NCI-H526 (cell line): ENCODE results near the gene SMAD6.

ENCODE experiments used
- DNase-seq, 2 experiments: peaks; one replicate each; lab custom pipeline; 2025; lab: John Stamatoyannopoulos, UW

Gene SMAD6

GRCh38 chr15:66721501-66721937 lies 19.5 kb downstream of the SMAD6 start:
- DNase-seq, result no peak

- no peak for DNase-seq
These were observed 19.9 kb downstream of the SMAD6 start for GRCh38 chr15:66721954-66722353.

- no peak for DNase-seq
These were observed 20.9 kb downstream of the SMAD6 start for GRCh38 chr15:66722757-66723540.

- DNase-seq, result no peak
These were observed 22.0 kb downstream of the SMAD6 start for GRCh38 chr15:66723826-66724731.

GRCh38 chr15:66724732-66725463 lies 22.9 kb downstream of the SMAD6 start:
- DNase-seq, result no peak

GRCh38 chr15:66725464-66725785 lies 23.4 kb downstream of the SMAD6 start:
- DNase-seq, result no peak

- DNase-seq, result no peak
These were observed 24.4 kb downstream of the SMAD6 start for GRCh38 chr15:66726386-66726785.

- DNase-seq, result no peak
These were observed 27.4 kb downstream of the SMAD6 start for GRCh38 chr15:66729331-66729951.

- DNase-seq, result no peak
These were observed 28.4 kb downstream of the SMAD6 start for GRCh38 chr15:66730168-66731021.

GRCh38 chr15:66733976-66734375 lies 31.9 kb downstream of the SMAD6 start:
- no peak for DNase-seq

GRCh38 chr15:66734961-66735908 lies 33.2 kb downstream of the SMAD6 start:
- DNase-seq, result no peak

GRCh38 chr15:66735909-66736305 lies 33.9 kb downstream of the SMAD6 start:
- no peak for DNase-seq

- DNase-seq, result no peak
These were observed 35.4 kb downstream of the SMAD6 start for GRCh38 chr15:66737243-66738010.

GRCh38 chr15:66738116-66738515 lies 36.1 kb downstream of the SMAD6 start:
- DNase-seq, result no peak

- no peak for DNase-seq
These were observed 36.6 kb downstream of the SMAD6 start for GRCh38 chr15:66738595-66738994.

- no peak for DNase-seq
These were observed 37.3 kb downstream of the SMAD6 start for GRCh38 chr15:66739287-66739686.

- no peak for DNase-seq
These were observed 38.8 kb downstream of the SMAD6 start for GRCh38 chr15:66740802-66741201.

- DNase-seq, result no peak
These were observed 39.6 kb downstream of the SMAD6 start for GRCh38 chr15:66741646-66742045.

- DNase-seq, result no peak
These were observed 40.2 kb downstream of the SMAD6 start for GRCh38 chr15:66742286-66742685.
